Measurements from ENCODE around the gene LHX6. TPM values are rescaled to one million over a fixed set of nuclear protein-coding genes. Genes with fewer than 3 reads are reported as not detected.

LHX6 gene
- total and polyA plus RNA-seq, 2 of the 8 experiments (the other 6 are each of a cell fraction or from before 2014, with no cell fraction given), result 0.92 to 1.2 TPM

GRCh38 chr9:122180633-122181032 is 48.1 kb downstream of the LHX6 start (continued):
- TF ChIP-seq SP4 (IDR thresholded peaks at IDR 0.05; ENCODE audit: low read length) (no peak), PHF8 (conservative IDR thresholded peaks at IDR 0.05; ENCODE audit: low read depth, low read length) (no peak), SIX5 (IDR thresholded peaks at IDR 0.05; ENCODE audit: low read depth, low read length) (no peak), EP300 (IDR thresholded peaks at IDR 0.05; ENCODE audit: borderline replicate concordance in 1 of 2, low read depth in 2 of 2, low read length in 2 of 2) (no peak), SAP30 (IDR thresholded peaks at IDR 0.05; ENCODE audit: insufficient read depth, insufficient replicate concordance, low read length) (no peak), TAF1 (IDR thresholded peaks at IDR 0.05; ENCODE audit: low read depth, low read length) (no peak), BRCA1 (IDR thresholded peaks at IDR 0.05; ENCODE audit: low read depth, low read length) (no peak)
